ENCODE measurements around the gene KRTAP10-6.

- TF ChIP-seq GATA3 (IDR thresholded peaks at IDR 0.05; ENCODE audit: low read depth, low read length) (no peak), GATA2 (IDR thresholded peaks at IDR 0.05; ENCODE audit: low read depth, low read length) (no peak)
Measured at GRCh38 chr21:44555200-44555875, 37.0 kb downstream of the KRTAP10-6 start.

Data from SH-SY5Y (cell line).